IMR-90 (cell line): Measurements from ENCODE around the gene GRID2IP. TPM values are rescaled to one million over a fixed set of nuclear protein-coding genes. Genes with fewer than 3 reads are reported as not detected.

Experiments
- ATAC-seq: fragments of 200-7000 bp; cut with Tn5 transposase; 2 replicates; pipeline ENCODE4 v1.9.1; 2020; ENCODE audit warnings: low read depth, mild to moderate bottlenecking, moderate library complexity
- BruUV-seq: library from RNA; stranded (reverse); fragments of 400-500 nt; replicated peaks from 2 replicates; lab custom pipeline; 2021; lab: Mats Ljungman, UMichigan
- CTCF ChIA-PET: fragments of 300-600 bp; formaldehyde crosslinking; extraction: SDS; loops from one replicate; lab custom pipeline; 2021; ENCODE audit warnings: antibody characterized with exemption; lab: Yijun Ruan, JAX
- POLR2A ChIA-PET: fragments of 300-600 bp; sonication (Branson Sonifier 250); formaldehyde crosslinking; loops from one replicate; lab custom pipeline; 2022; ENCODE audit warnings: antibody characterized with exemption; ENCODE audit not compliant: unreplicated experiment; lab: Charles Lee
- DNase-seq: peaks from one replicate; pipeline ENCODE4 v3.0.0; 2013
- H2AFZ ChIP-seq: replicated peaks from 2 replicates; pipeline ENCODE3; 2013; ENCODE audit warnings: low read length, mild to moderate bottlenecking; ENCODE audit not compliant: poor library complexity
- H2AK5ac ChIP-seq: 2 replicates; pipeline ENCODE4 v1.6.1; 2013; ENCODE audit warnings: low read depth, low read length, inconsistent platforms
- H2AK9ac ChIP-seq: replicated peaks from 2 replicates; pipeline ENCODE3; 2013; ENCODE audit warnings: mild to moderate bottlenecking, low read depth, low read length, moderate library complexity; ENCODE audit not compliant: poor library complexity
- H2BK120ac ChIP-seq: 2 replicates; pipeline ENCODE4 v1.6.1; 2013; ENCODE audit warnings: low read depth, low read length, inconsistent platforms
- H2BK15ac ChIP-seq: 3 replicates; pipeline ENCODE4 v1.6.1; 2013; ENCODE audit warnings: low read depth, low read length, inconsistent platforms
- H2BK20ac ChIP-seq: 2 replicates; pipeline ENCODE4 v1.6.1; 2013; ENCODE audit warnings: low read depth, mild to moderate bottlenecking, inconsistent platforms, low read length, moderate library complexity
- H2BK5ac ChIP-seq: 2 replicates; pipeline ENCODE4 v1.6.1; 2013; ENCODE audit warnings: mild to moderate bottlenecking, low read depth, low read length, inconsistent platforms; ENCODE audit not compliant: poor library complexity, severe bottlenecking
- H3K14ac ChIP-seq: replicated peaks from 2 replicates; pipeline ENCODE4 v1.6.1; 2013; ENCODE audit warnings: low read depth, low read length, inconsistent platforms
- H3K18ac ChIP-seq: 2 replicates; pipeline ENCODE4 v1.6.1; 2013; ENCODE audit warnings: low read depth, low read length, control low read depth
- H3K23ac ChIP-seq: 2 replicates; pipeline ENCODE4 v1.6.1; 2013; ENCODE audit warnings: low read depth, low read length, inconsistent platforms
- H3K27ac ChIP-seq: 2 replicates; pipeline ENCODE4 v1.5.1; 2013; ENCODE audit warnings: mild to moderate bottlenecking, control low read depth, low read length; ENCODE audit not compliant: insufficient read depth
- H3K27me3 ChIP-seq: 2 replicates; pipeline ENCODE4 v1.6.1; 2013; ENCODE audit warnings: low read length; ENCODE audit not compliant: control insufficient read depth, insufficient read depth
- H3K36me3 ChIP-seq: 2 replicates; pipeline ENCODE4 v1.6.1; 2013; ENCODE audit warnings: low read length, mixed read lengths; ENCODE audit not compliant: control insufficient read depth, insufficient read depth
- H3K4ac ChIP-seq: 2 replicates; pipeline ENCODE4 v1.6.1; 2013; ENCODE audit warnings: low read depth, low read length, inconsistent platforms
- H3K4me1 ChIP-seq: 2 replicates; pipeline ENCODE4 v1.6.1; 2013; ENCODE audit warnings: low read length, mixed read lengths; ENCODE audit not compliant: control insufficient read depth, insufficient read depth
- H3K4me2 ChIP-seq: 2 replicates; pipeline ENCODE4 v1.6.1; 2013; ENCODE audit warnings: low read depth, mild to moderate bottlenecking, control low read depth, low read length, moderate library complexity
- H3K4me3 ChIP-seq: 2 replicates; pipeline ENCODE4 v1.5.1; 2013; ENCODE audit warnings: low read depth, mild to moderate bottlenecking, control low read depth, low read length, moderate library complexity; ENCODE audit not compliant: insufficient read depth
- H3K56ac ChIP-seq: 2 replicates; pipeline ENCODE4 v1.6.1; 2013; ENCODE audit warnings: low read length, inconsistent platforms; ENCODE audit not compliant: insufficient read depth; ENCODE audit errors: extremely low read depth
- H3K79me1 ChIP-seq, 2 experiments: 2 replicates each; pipeline ENCODE4 v1.6.1; 2013; ENCODE audit warnings: low read length in 2 of 2, inconsistent platforms in 1 of 2, low read depth in 1 of 2
- H3K9ac ChIP-seq: 2 replicates; pipeline ENCODE4 v1.6.1; 2013; ENCODE audit warnings: low read depth, low read length, control low read depth
- H3K9me1 ChIP-seq: 2 replicates; pipeline ENCODE4 v1.6.1; 2013; ENCODE audit warnings: low read length, inconsistent platforms; ENCODE audit not compliant: insufficient read depth
- H3K9me3 ChIP-seq: 2 replicates; pipeline ENCODE4 v1.6.1; 2013; ENCODE audit warnings: low read length; ENCODE audit not compliant: control insufficient read depth, insufficient read depth
- H4K20me1 ChIP-seq: 2 replicates; pipeline ENCODE4 v1.6.1; 2013; ENCODE audit warnings: low read length, inconsistent platforms; ENCODE audit not compliant: insufficient read depth
- H4K5ac ChIP-seq: 2 replicates; pipeline ENCODE4 v1.6.1; 2013; ENCODE audit warnings: mild to moderate bottlenecking, low read depth, low read length, control low read depth
- H4K8ac ChIP-seq, 2 experiments: 2 replicates each; pipeline ENCODE4 v1.6.1; 2013; ENCODE audit warnings: low read depth in 2 of 2, low read length in 2 of 2, control low read depth in 1 of 2, inconsistent platforms in 1 of 2
- H4K91ac ChIP-seq: 2 replicates; pipeline ENCODE4 v1.6.1; 2013; ENCODE audit warnings: low read depth, low read length, inconsistent platforms; ENCODE audit not compliant: insufficient read depth
- CHD1 ChIP-seq: IDR thresholded peaks from 2 replicates; pipeline ENCODE4 v1.6.1; 2012; ENCODE audit warnings: low read depth, low read length, improper control_type of control experiment
- CTCF ChIP-seq: conservative IDR thresholded peaks from 2 replicates; pipeline ENCODE4 v1.5.1; 2012; ENCODE audit warnings: mild to moderate bottlenecking, low read depth, low read length, improper control_type of control experiment
- MAFK ChIP-seq: IDR thresholded peaks from 2 replicates; pipeline ENCODE4 v1.6.1; 2012; ENCODE audit warnings: low read depth, low read length, improper control_type of control experiment
- NFE2L2 ChIP-seq: fragments of 150-350 bp; IDR thresholded peaks from 2 replicates; pipeline ENCODE4 v1.6.1; 2016; ENCODE audit warnings: low read depth, mild to moderate bottlenecking, low read length
- RAD21 ChIP-seq: IDR thresholded peaks from 2 replicates; pipeline ENCODE4 v1.6.1; 2012; ENCODE audit warnings: low read length, improper control_type of control experiment
- RFX5 ChIP-seq: IDR thresholded peaks from 2 replicates; pipeline ENCODE4 v1.8.0; 2012; ENCODE audit warnings: low read depth, mild to moderate bottlenecking, low read length, moderate library complexity
- SMC3 ChIP-seq: fragments of 150-350 bp; IDR thresholded peaks from 2 replicates; pipeline ENCODE4 v1.6.1; 2016; ENCODE audit warnings: low read depth, mild to moderate bottlenecking, antibody characterized with exemption, low read length, moderate library complexity
- USF2 ChIP-seq: fragments of 150-350 bp; IDR thresholded peaks from 2 replicates; pipeline ENCODE4 v1.6.1; 2017; ENCODE audit warnings: mild to moderate bottlenecking, antibody characterized with exemption, low read length, low read depth
- WGBS, 2 experiments: methylation state at CpG; one replicate each; pipeline versions ENCODE4 v1.1.5 to v1.1.7; 2013; ENCODE audit warnings: missing lambda C conversion rate in 2 of 2; ENCODE audit not compliant: insufficient read length in 1 of 2; ENCODE audit errors: extremely low coverage in 2 of 2; 5-methylcytosine and 5-hydroxymethylcytosine counted together
- dilution Hi-C: fragments of 300-500 bp; cut with HindIII; formaldehyde crosslinking; loops from one replicate; pipeline ENCODE4 v1.14.3; 2018; ENCODE audit warnings: low sequenced_read_pairs; ENCODE audit not compliant: unreplicated experiment
- in situ Hi-C: fragments of 300-500 bp; cut with MboI; formaldehyde crosslinking; loops from 3 replicates; pipeline ENCODE4 v1.14.3; 2019; ENCODE audit warnings: low sequenced_read_pairs, inconsistent platforms, mixed read lengths
- intact Hi-C: fragments of 100-400 bp; cut with micrococcal nuclease; formaldehyde crosslinking; loops from 2 replicates; pipeline ENCODE4 v1.10.0; 2022
- polyA plus RNA-seq, 3 experiments: library from polyadenylated mRNA; depleted of rRNA; stranded (reverse); fragments of >200 nt; gene quantifications; 2 replicates each; pipeline ENCODE4 v1.2.3, GENCODE V29; 2012; ENCODE audit warnings: low replicate concordance in 1 of 3
- total RNA-seq: library from RNA; depleted of rRNA; stranded (reverse); fragments of >200 nt; gene quantifications from 2 replicates; pipeline ENCODE4 v1.2.3, GENCODE V29; 2012

Gene GRID2IP
- total and polyA plus RNA-seq, 2 of the 4 experiments (the other 2 are of a cell fraction), result not detected

GRCh38 chr7:6562106-6562505 lies 10.8 kb upstream of the GRID2IP start:
- Histone ChIP-seq H2AK5ac (no peak overlapping the region), H3K79me1 (no peaks in the 10 kb centered on the region), H3K27ac (no peak overlapping the region), H4K5ac (no peak overlapping the region), H2AK9ac (no peak overlapping the region), H3K4me2 (no peak overlapping the region), H3K9ac (no peak overlapping the region), H3K4me3 (no peak overlapping the region), H3K23ac (no peak overlapping the region), H3K27me3 (peaks cover 2% of the 10 kb centered on the region; the same call in 1 of the 2 replicates), H3K18ac (no peak overlapping the region), H3K56ac (no peak overlapping the region), H3K14ac (no peak overlapping the region), H3K9me1 (no peaks in the 10 kb centered on the region), H3K9me3 (no peaks in the 10 kb centered on the region), H2AFZ (no peak overlapping the region), H4K20me1 (no peaks in the 10 kb centered on the region), H3K4me1 (no peaks in the 10 kb centered on the region), H3K4ac (no peak overlapping the region), H4K91ac (no peak overlapping the region), H3K36me3 (no peaks in the 10 kb centered on the region), H2BK120ac (no peak overlapping the region), H2BK15ac (no peak overlapping the region), H4K8ac (no peak overlapping the region), H2BK20ac (no peak overlapping the region), H2BK5ac (no peak overlapping the region)
- no CpG with 5 or more reads among the region's 1 CpG for WGBS, 2 experiments
- TF ChIP-seq RFX5 (no peak), SMC3 (no peak), USF2 (no peak), MAFK (no peak), CTCF (no peak), NFE2L2 (no peak), RAD21 (no peak), CHD1 (no peak)
- no peak for ATAC-seq
- dilution Hi-C loops, result no loop called here
- intact Hi-C loops, result no loop called here
- ChIA-PET POLR2A (no interaction called here), CTCF (no interaction called here)
- no TSS peak for BruUV-seq
- DNase-seq, result no peak
- in situ Hi-C loops, result no loop called here
